ENCODE results near the gene SGTB.
"Not testable (repeated sequence)": the region's sequence is repeated elsewhere in the genome, so short reads cannot be mapped to it uniquely, and the experiment has no call there.

The SGTB gene

GRCh38 chr5:65736011-65736410 is 14.1 kb upstream of the SGTB start:
- Histone ChIP-seq H3K4me1 (ENCODE audit: control insufficient read depth, insufficient read depth, low read depth, low read length) (no peaks in the 10 kb centered on the region), H3K18ac (ENCODE audit: low read depth in 1 of 2, low read length in 2 of 2) (no peak overlapping the region), H2BK12ac (ENCODE audit: low read length in 2 of 2) (no peak overlapping the region), H3K4me2 (ENCODE audit: low read length, poor library complexity, severe bottlenecking) (no peak overlapping the region), H2AFZ (ENCODE audit: low read depth, low read length) (no peak overlapping the region), H3K9me3 (ENCODE audit: control insufficient read depth, low read length) (no peaks in the 10 kb centered on the region), H3K79me1 (replicated peaks; ENCODE audit: low read length, poor library complexity, severe bottlenecking) (peaks cover 20% of the 10 kb centered on the region), H3K23ac (ENCODE audit: low read length in 2 of 2) (no peak overlapping the region), H4K8ac (ENCODE audit: low read length) (no peak overlapping the region), H3K27me3 (ENCODE audit: control insufficient read depth in 1 of 2, insufficient read depth in 1 of 2, low read length in 2 of 2) (no peaks in the 10 kb centered on the region), H3K9ac (ENCODE audit: low read length) (no peak overlapping the region), H3K4me3 (ENCODE audit: insufficient read depth in 1 of 2, low read depth in 1 of 2, low read length in 2 of 2) (no peak overlapping the region), H3K36me3 (ENCODE audit: control insufficient read depth in 1 of 2, insufficient read depth in 2 of 2, low read depth in 1 of 2, low read length in 2 of 2) (no peaks in the 10 kb centered on the region), H3K4ac (ENCODE audit: low read depth in 1 of 2, low read length in 2 of 2) (no peak overlapping the region), H2BK5ac (ENCODE audit: low read depth, low read length, poor library complexity, severe bottlenecking) (no peak overlapping the region), H3K14ac (ENCODE audit: low read length in 2 of 2) (no peak overlapping the region), H2BK15ac (ENCODE audit: low read depth, poor library complexity, severe bottlenecking) (no peak overlapping the region), H2AK5ac (ENCODE audit: low read length, severe bottlenecking) (no peak overlapping the region), H2BK120ac (ENCODE audit: low read depth, low read length) (no peak overlapping the region), H4K91ac (ENCODE audit: low read length) (no peak overlapping the region), H3K27ac (ENCODE audit: low read length, poor library complexity, severe bottlenecking) (no peak overlapping the region)
- no peak for DNase-seq
- 100% methylated on average over 1 of the region's 1 CpG for WGBS

- H3K4me2 ChIP-seq (ENCODE audit: low read length, poor library complexity, severe bottlenecking) = no peak overlapping the region
Observed at GRCh38 chr5:65734921-65735320, 13.0 kb upstream of the SGTB start.

GRCh38 chr5:65734196-65734775 is 12.4 kb upstream of the SGTB start:
- H2BK120ac ChIP-seq (ENCODE audit: low read depth, low read length); H3K4me3 ChIP-seq (ENCODE audit: insufficient read depth in 1 of 2, low read depth in 1 of 2, low read length in 2 of 2); H3K27me3 ChIP-seq (ENCODE audit: control insufficient read depth in 1 of 2, insufficient read depth in 1 of 2, low read length in 2 of 2); H4K91ac ChIP-seq (ENCODE audit: low read length); H3K23ac ChIP-seq (ENCODE audit: low read length in 2 of 2); H2AK5ac ChIP-seq (ENCODE audit: low read length, severe bottlenecking); H3K4ac ChIP-seq (ENCODE audit: low read depth in 1 of 2, low read length in 2 of 2); H3K14ac ChIP-seq (ENCODE audit: low read length in 2 of 2); H2AFZ ChIP-seq (ENCODE audit: low read depth, low read length); H2BK12ac ChIP-seq (ENCODE audit: low read length in 2 of 2); H3K36me3 ChIP-seq (ENCODE audit: control insufficient read depth in 1 of 2, insufficient read depth in 2 of 2, low read depth in 1 of 2, low read length in 2 of 2); H3K9me3 ChIP-seq (ENCODE audit: control insufficient read depth, low read length); H3K18ac ChIP-seq (ENCODE audit: low read depth in 1 of 2, low read length in 2 of 2); H2BK5ac ChIP-seq (ENCODE audit: low read depth, low read length, poor library complexity, severe bottlenecking); H3K4me2 ChIP-seq (ENCODE audit: low read length, poor library complexity, severe bottlenecking); H4K8ac ChIP-seq (ENCODE audit: low read length); H2BK15ac ChIP-seq (ENCODE audit: low read depth, poor library complexity, severe bottlenecking); H3K9ac ChIP-seq (ENCODE audit: low read length); H3K4me1 ChIP-seq (ENCODE audit: control insufficient read depth, insufficient read depth, low read depth, low read length); H3K27ac ChIP-seq (ENCODE audit: low read length, poor library complexity, severe bottlenecking); DNase-seq: not testable (repeated sequence)
- 77% methylated on average over 6 of the region's 7 CpGs for WGBS
- peaks cover 22% of the 10 kb centered on the region for H3K79me1 ChIP-seq (replicated peaks; ENCODE audit: low read length, poor library complexity, severe bottlenecking)

More at GRCh38 chr5:65734921-65735320, 13.0 kb upstream of the SGTB start:
- Histone ChIP-seq H3K4me1 (ENCODE audit: control insufficient read depth, insufficient read depth, low read depth, low read length) (no peaks in the 10 kb centered on the region), H3K9ac (ENCODE audit: low read length) (no peak overlapping the region), H2BK5ac (ENCODE audit: low read depth, low read length, poor library complexity, severe bottlenecking) (no peak overlapping the region), H2BK120ac (ENCODE audit: low read depth, low read length) (no peak overlapping the region), H2AK5ac (ENCODE audit: low read length, severe bottlenecking) (no peak overlapping the region), H4K91ac (ENCODE audit: low read length) (no peak overlapping the region), H3K18ac (ENCODE audit: low read depth in 1 of 2, low read length in 2 of 2) (no peak overlapping the region), H3K4me3 (ENCODE audit: insufficient read depth in 1 of 2, low read depth in 1 of 2, low read length in 2 of 2) (no peak overlapping the region), H4K8ac (ENCODE audit: low read length) (no peak overlapping the region), H2BK15ac (ENCODE audit: low read depth, poor library complexity, severe bottlenecking) (no peak overlapping the region), H3K27me3 (ENCODE audit: control insufficient read depth in 1 of 2, insufficient read depth in 1 of 2, low read length in 2 of 2) (no peaks in the 10 kb centered on the region), H3K14ac (ENCODE audit: low read length in 2 of 2) (no peak overlapping the region), H3K9me3 (ENCODE audit: control insufficient read depth, low read length) (no peaks in the 10 kb centered on the region), H3K36me3 (ENCODE audit: control insufficient read depth in 1 of 2, insufficient read depth in 2 of 2, low read depth in 1 of 2, low read length in 2 of 2) (no peaks in the 10 kb centered on the region), H2AFZ (ENCODE audit: low read depth, low read length) (no peak overlapping the region), H3K79me1 (replicated peaks; ENCODE audit: low read length, poor library complexity, severe bottlenecking) (peaks cover 22% of the 10 kb centered on the region), H3K27ac (ENCODE audit: low read length, poor library complexity, severe bottlenecking) (no peak overlapping the region), H3K23ac (ENCODE audit: low read length in 2 of 2) (no peak overlapping the region), H2BK12ac (ENCODE audit: low read length in 2 of 2) (no peak overlapping the region), H3K4ac (ENCODE audit: low read depth in 1 of 2, low read length in 2 of 2) (no peak overlapping the region)
- WGBS = 100% methylated on average over 1 of the region's 1 CpG
- no peak for DNase-seq

- H3K18ac ChIP-seq (ENCODE audit: low read depth in 1 of 2, low read length in 2 of 2); H2AFZ ChIP-seq (ENCODE audit: low read depth, low read length); H3K4me1 ChIP-seq (ENCODE audit: control insufficient read depth, insufficient read depth, low read depth, low read length); H3K14ac ChIP-seq (ENCODE audit: low read length in 2 of 2); H3K27ac ChIP-seq (ENCODE audit: low read length, poor library complexity, severe bottlenecking); H3K4ac ChIP-seq (ENCODE audit: low read depth in 1 of 2, low read length in 2 of 2); H2BK120ac ChIP-seq (ENCODE audit: low read depth, low read length); H2BK5ac ChIP-seq (ENCODE audit: low read depth, low read length, poor library complexity, severe bottlenecking); H2BK15ac ChIP-seq (ENCODE audit: low read depth, poor library complexity, severe bottlenecking); H3K4me2 ChIP-seq (ENCODE audit: low read length, poor library complexity, severe bottlenecking); H3K4me3 ChIP-seq (ENCODE audit: insufficient read depth in 1 of 2, low read depth in 1 of 2, low read length in 2 of 2); H3K23ac ChIP-seq (ENCODE audit: low read length in 2 of 2); H3K9ac ChIP-seq (ENCODE audit: low read length); H3K27me3 ChIP-seq (ENCODE audit: control insufficient read depth in 1 of 2, insufficient read depth in 1 of 2, low read length in 2 of 2); H3K9me3 ChIP-seq (ENCODE audit: control insufficient read depth, low read length); H3K36me3 ChIP-seq (ENCODE audit: control insufficient read depth in 1 of 2, insufficient read depth in 2 of 2, low read depth in 1 of 2, low read length in 2 of 2); DNase-seq; H4K91ac ChIP-seq (ENCODE audit: low read length); H4K8ac ChIP-seq (ENCODE audit: low read length); H2AK5ac ChIP-seq (ENCODE audit: low read length, severe bottlenecking); H2BK12ac ChIP-seq (ENCODE audit: low read length in 2 of 2): not testable (repeated sequence)
- H3K79me1 ChIP-seq (replicated peaks; ENCODE audit: low read length, poor library complexity, severe bottlenecking) = peaks cover 12% of the 10 kb centered on the region
- 95% methylated on average over 3 of the region's 3 CpGs for WGBS
Observed at GRCh38 chr5:65732046-65732445, 10.1 kb upstream of the SGTB start.

Measured in mesenchymal stem cell (in vitro differentiated cells and primary cell).